Astrocyte (in vitro differentiated cells and primary cell): ENCODE measurements around the gene SLC47A2. TPM values are rescaled to one million over a fixed set of nuclear protein-coding genes. Genes with fewer than 3 reads are reported as not detected.

Source experiments
- DNase-seq: peaks from one replicate; pipeline ENCODE4 v3.0.0-alpha.2; 2010; ENCODE audit warnings: low read depth
- FAIRE-seq: peaks from 2 replicates; lab custom pipeline; 2011; peaks lifted over from hg19 to GRCh38; lab: Jason Lieb, UNC
- H2AFZ ChIP-seq: 2 replicates; pipeline ENCODE4 v1.6.0; 2012; ENCODE audit warnings: low read depth, low read length, inconsistent platforms
- H3K27ac ChIP-seq: 2 replicates; pipeline ENCODE4 v1.5.1; 2011; ENCODE audit warnings: low read depth, low read length, inconsistent platforms
- H3K27me3 ChIP-seq: 2 replicates; pipeline ENCODE4 v1.6.0; 2011; ENCODE audit warnings: low read length, inconsistent platforms; ENCODE audit not compliant: insufficient read depth
- H3K36me3 ChIP-seq: 2 replicates; pipeline ENCODE4 v1.5.1; 2011; ENCODE audit warnings: low read length, inconsistent platforms; ENCODE audit not compliant: insufficient read depth
- H3K4me1 ChIP-seq: 2 replicates; pipeline ENCODE4 v1.5.1; 2011; ENCODE audit warnings: low read length, inconsistent platforms; ENCODE audit not compliant: insufficient read depth
- H3K4me2 ChIP-seq: 2 replicates; pipeline ENCODE4 v1.6.0; 2012; ENCODE audit warnings: low read length, inconsistent platforms
- H3K4me3 ChIP-seq: 2 replicates; pipeline ENCODE4 v1.5.1; 2011; ENCODE audit warnings: low read depth, mild to moderate bottlenecking, low read length, inconsistent platforms; ENCODE audit not compliant: insufficient read depth
- H3K79me2 ChIP-seq: 2 replicates; pipeline ENCODE4 v1.6.0; 2012; ENCODE audit warnings: mild to moderate bottlenecking, low read length, inconsistent platforms; ENCODE audit not compliant: insufficient read depth
- H3K9ac ChIP-seq: 2 replicates; pipeline ENCODE4 v1.6.0; 2012; ENCODE audit warnings: mild to moderate bottlenecking, low read length, inconsistent platforms
- H3K9me3 ChIP-seq: 2 replicates; pipeline ENCODE4 v1.5.1; 2012; ENCODE audit warnings: low read depth, mild to moderate bottlenecking, low read length, inconsistent platforms; ENCODE audit not compliant: insufficient read depth
- H4K20me1 ChIP-seq: 2 replicates; pipeline ENCODE4 v1.6.0; 2012; ENCODE audit warnings: low read length, inconsistent platforms; ENCODE audit not compliant: insufficient read depth
- H3K27ac Mint-ChIP-seq: one replicate; pipeline ENCODE4 v1.8.0; 2021; ENCODE audit warnings: mild to moderate bottlenecking, mixed read lengths; ENCODE audit not compliant: unreplicated experiment
- H3K27me3 Mint-ChIP-seq: one replicate; pipeline ENCODE4 v1.8.0; 2021; ENCODE audit warnings: low read depth, mixed read lengths; ENCODE audit not compliant: unreplicated experiment
- H3K36me3 Mint-ChIP-seq: one replicate; pipeline ENCODE4 v1.8.0; 2021; ENCODE audit warnings: low read depth, mixed read lengths; ENCODE audit not compliant: unreplicated experiment
- H3K4me1 Mint-ChIP-seq: one replicate; pipeline ENCODE4 v1.8.0; 2021; ENCODE audit warnings: low read depth, mixed read lengths; ENCODE audit not compliant: unreplicated experiment
- H3K4me3 Mint-ChIP-seq: one replicate; pipeline ENCODE4 v1.8.0; 2021; ENCODE audit warnings: mild to moderate bottlenecking, moderate library complexity, mixed read lengths; ENCODE audit not compliant: unreplicated experiment
- H3K9me3 Mint-ChIP-seq: one replicate; pipeline ENCODE4 v1.8.0; 2021; ENCODE audit warnings: mild to moderate bottlenecking, mixed read lengths; ENCODE audit not compliant: unreplicated experiment
- CTCF ChIP-seq: IDR thresholded peaks from 2 replicates; pipeline ENCODE4 v1.5.1; 2011; ENCODE audit warnings: low read depth, mild to moderate bottlenecking, inconsistent platforms, low read length, moderate library complexity; ENCODE audit not compliant: insufficient read depth
- EZH2 ChIP-seq: IDR thresholded peaks from 2 replicates; pipeline ENCODE4 v1.6.1; 2012; ENCODE audit warnings: mild to moderate bottlenecking, low read length, inconsistent platforms; ENCODE audit not compliant: insufficient read depth
- total RNA-seq: library from RNA; stranded (reverse); gene quantifications from 2 replicates; pipeline ENCODE4 v1.2.1, GENCODE V29; 2021

SLC47A2 gene
- total RNA-seq, 1 donor from 2014 or later = not detected

- TF ChIP-seq CTCF = no peak
- no peak for TF ChIP-seq EZH2
- H3K36me3 ChIP-seq = no peaks in the 10 kb centered on the region
- H3K9me3 ChIP-seq = no peaks in the 10 kb centered on the region
- H3K27me3 ChIP-seq = peaks cover under 1% of the 10 kb centered on the region
- H3K4me2 ChIP-seq = no peak overlapping the region
- DNase-seq = no peak
- no peaks in the 10 kb centered on the region for H3K79me2 ChIP-seq
- Mint-ChIP-seq H3K4me1 (peaks cover 3% of the 10 kb centered on the region), H3K9me3 (no peaks in the 10 kb centered on the region), H3K4me3 (no peak overlapping the region), H3K27me3 (peaks cover 19% of the 10 kb centered on the region), H3K27ac (no peak overlapping the region), H3K36me3 (no peaks in the 10 kb centered on the region)
- no peak for FAIRE-seq
- no peak overlapping the region for H3K4me3 ChIP-seq
- no peak overlapping the region for H3K9ac ChIP-seq
- no peaks in the 10 kb centered on the region for H3K4me1 ChIP-seq
- H3K27ac ChIP-seq = no peak overlapping the region
- no peak overlapping the region for H2AFZ ChIP-seq
- no peaks in the 10 kb centered on the region for H4K20me1 ChIP-seq
These were observed 2.4 kb upstream of the SLC47A2 start for GRCh38 chr17:19718613-19719354.

GRCh38 chr17:19718041-19718612 lies 1.7 kb upstream of the SLC47A2 start:
- no peaks in the 10 kb centered on the region for H3K9me3 Mint-ChIP-seq
- H3K36me3 Mint-ChIP-seq = no peaks in the 10 kb centered on the region
- FAIRE-seq (no peak), DNase-seq (no peak)
- no peaks in the 10 kb centered on the region for H3K79me2 ChIP-seq
- no peaks in the 10 kb centered on the region for H3K27me3 ChIP-seq
- H3K4me3 Mint-ChIP-seq = no peak overlapping the region
- no peaks in the 10 kb centered on the region for H3K9me3 ChIP-seq
- no peaks in the 10 kb centered on the region for H4K20me1 ChIP-seq
- H3K9ac ChIP-seq = no peak overlapping the region
- no peak overlapping the region for H2AFZ ChIP-seq
- H3K36me3 ChIP-seq = no peaks in the 10 kb centered on the region
- H3K27ac Mint-ChIP-seq = no peak overlapping the region
- no peak overlapping the region for H3K27ac ChIP-seq
- TF ChIP-seq CTCF = no peak
- TF ChIP-seq EZH2 = no peak
- peaks cover 3% of the 10 kb centered on the region for H3K4me1 Mint-ChIP-seq
- peaks cover 23% of the 10 kb centered on the region for H3K27me3 Mint-ChIP-seq
- no peaks in the 10 kb centered on the region for H3K4me1 ChIP-seq
- no peak overlapping the region for H3K4me3 ChIP-seq
- no peak overlapping the region for H3K4me2 ChIP-seq

- FAIRE-seq (no peak), DNase-seq (no peak)
- no peaks in the 10 kb centered on the region for H3K36me3 Mint-ChIP-seq
- Histone ChIP-seq H4K20me1 (no peaks in the 10 kb centered on the region), H3K27me3 (no peaks in the 10 kb centered on the region), H3K9me3 (no peaks in the 10 kb centered on the region), H3K36me3 (no peaks in the 10 kb centered on the region), H3K4me3 (no peak overlapping the region), H3K79me2 (no peaks in the 10 kb centered on the region), H3K9ac (no peak overlapping the region), H3K4me1 (no peaks in the 10 kb centered on the region), H3K4me2 (no peak overlapping the region), H3K27ac (no peak overlapping the region), H2AFZ (no peak overlapping the region)
- peaks cover 23% of the 10 kb centered on the region for H3K27me3 Mint-ChIP-seq
- TF ChIP-seq CTCF (no peak), EZH2 (no peak)
- no peak overlapping the region for H3K27ac Mint-ChIP-seq
- H3K4me3 Mint-ChIP-seq = no peak overlapping the region
- no peaks in the 10 kb centered on the region for H3K9me3 Mint-ChIP-seq
- peaks cover 3% of the 10 kb centered on the region for H3K4me1 Mint-ChIP-seq
These were observed 1.1 kb upstream of the SLC47A2 start for GRCh38 chr17:19717411-19717908.
